ENCODE measurements around the gene NFIA. TPM values are rescaled to one million over a fixed set of nuclear protein-coding genes. Genes with fewer than 3 reads are reported as not detected.

The NFIA gene
- total RNA-seq, 1 donor from 2014 or later = 0.20 TPM

DNA sequence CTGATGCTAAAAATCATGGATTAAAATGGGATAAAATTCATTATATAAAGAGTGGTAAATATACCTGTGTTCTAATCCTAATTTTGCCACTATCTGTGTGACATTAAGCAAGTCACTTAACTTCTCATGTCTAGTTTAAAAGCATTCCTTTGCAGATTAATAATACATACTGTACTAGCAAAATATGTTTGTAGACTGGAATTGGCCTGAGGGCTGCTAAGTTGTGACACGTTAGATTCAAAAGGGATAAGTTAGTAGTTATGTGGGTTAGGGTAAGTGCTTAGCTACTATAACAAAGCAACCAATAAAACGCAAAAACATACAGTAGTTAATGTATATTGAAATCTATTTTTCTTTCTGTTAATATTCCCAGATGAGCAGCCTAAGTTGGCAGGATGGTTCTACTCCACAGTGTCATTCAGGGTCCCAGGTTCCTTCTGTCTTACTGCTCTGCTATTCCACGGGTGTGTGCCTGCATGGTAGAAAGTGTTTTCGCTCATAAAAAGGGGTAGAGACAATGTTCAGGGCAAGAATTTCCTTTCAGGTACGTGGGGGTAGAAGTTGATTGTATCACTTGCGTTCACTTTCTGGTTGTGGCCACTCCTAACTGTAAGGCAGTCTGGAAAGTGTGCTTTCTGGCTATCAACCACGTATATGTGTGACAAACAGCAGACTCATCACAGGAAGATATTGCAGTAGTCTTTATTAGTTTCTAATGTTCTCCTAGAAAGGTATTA, 239.8 kb downstream of the NFIA start:
- intact Hi-C loops (cut with micrococcal nuclease) = no loop called here

DNA sequence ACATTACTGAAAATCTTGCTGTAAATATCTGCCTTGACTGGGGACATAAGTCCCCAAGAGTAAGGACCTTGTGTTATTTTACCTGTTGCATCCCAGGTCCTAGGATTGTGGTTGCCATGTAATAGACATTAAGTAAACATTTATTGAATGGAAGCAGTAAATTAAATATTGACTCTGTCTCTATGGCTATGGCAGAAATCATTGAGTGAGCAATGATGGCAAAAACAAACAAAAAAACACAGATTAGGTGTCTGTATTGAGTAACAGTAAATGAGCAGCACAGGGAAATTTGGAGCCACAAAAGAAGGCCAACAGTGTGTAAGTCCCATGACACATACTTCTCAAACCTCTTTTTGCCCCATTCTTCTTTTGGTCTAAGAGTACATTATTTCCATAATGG, 240.4 kb downstream of the NFIA start:
- intact Hi-C loops (cut with micrococcal nuclease) = no loop called here

DNA sequence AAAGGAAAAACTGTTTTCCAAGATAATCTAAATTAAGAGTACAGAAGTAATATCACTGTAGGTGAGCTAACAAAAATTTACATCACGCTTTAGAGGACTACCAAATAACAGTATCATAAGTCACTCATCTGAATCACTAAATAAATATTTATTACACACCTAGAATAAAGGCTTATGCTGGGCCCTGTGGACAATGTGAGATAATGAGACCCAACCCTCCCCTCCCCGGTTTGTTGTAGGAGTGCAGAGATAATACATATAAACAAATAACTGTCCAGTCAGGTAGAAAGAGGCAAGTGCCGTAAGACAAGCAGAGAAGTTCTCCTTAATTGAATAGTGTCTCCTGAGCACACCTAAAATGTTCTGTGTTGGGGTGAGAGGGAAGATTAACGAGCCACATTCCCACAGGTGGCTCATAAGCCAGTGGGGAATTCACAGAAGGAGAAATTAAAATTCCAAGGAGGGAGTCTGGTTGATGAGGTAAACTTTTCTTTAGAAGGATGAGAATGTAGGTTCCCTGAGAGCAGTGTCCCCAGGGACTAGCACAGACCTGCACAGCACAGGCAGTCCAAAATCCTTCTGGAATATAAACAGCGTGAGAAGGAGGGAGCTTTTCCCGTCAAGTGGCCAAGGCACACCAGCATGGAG, 241.4 kb downstream of the NFIA start:
- intact Hi-C loops (cut with micrococcal nuclease) = no loop called here

DNA sequence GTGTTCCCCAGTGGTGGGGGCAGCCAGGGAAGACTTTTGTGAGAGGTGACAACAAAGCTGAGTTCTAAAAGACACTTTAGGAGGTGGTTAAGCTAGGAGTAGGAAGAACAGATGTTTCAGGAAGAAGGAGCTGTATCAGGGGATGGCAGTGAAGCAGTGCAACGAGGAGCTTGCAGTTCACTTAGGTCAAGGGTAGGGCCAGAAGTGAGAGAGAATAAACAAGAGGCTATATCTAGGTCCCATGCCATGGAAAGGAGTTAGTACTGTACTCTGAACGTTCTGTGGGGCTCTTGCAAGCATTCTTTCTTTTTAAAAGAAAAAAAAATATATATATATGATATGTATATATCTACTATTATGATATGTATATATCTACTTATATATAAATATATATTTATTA, 244.4 kb downstream of the NFIA start:
- intact Hi-C loops (cut with micrococcal nuclease) = no loop called here

DNA sequence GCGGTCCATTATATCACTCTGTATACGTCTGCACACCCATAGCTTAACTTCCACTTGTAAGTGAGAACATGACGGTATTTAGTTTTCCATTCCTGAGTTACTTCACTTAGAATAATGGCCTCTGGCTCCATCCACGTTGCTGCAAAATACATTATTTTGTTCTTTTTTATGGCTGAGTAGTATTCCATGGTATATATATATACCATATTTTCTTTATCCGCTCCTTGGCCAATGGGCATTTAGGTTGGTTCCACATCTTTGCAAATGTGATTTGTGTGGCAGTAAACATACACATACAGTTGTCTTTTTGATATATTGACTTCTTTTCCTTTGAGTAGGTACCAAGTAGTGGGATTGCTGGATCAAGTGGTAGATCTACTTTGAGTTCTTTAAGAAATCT, 245.1 kb downstream of the NFIA start:
- intact Hi-C loops (cut with micrococcal nuclease) = no loop called here

DNA sequence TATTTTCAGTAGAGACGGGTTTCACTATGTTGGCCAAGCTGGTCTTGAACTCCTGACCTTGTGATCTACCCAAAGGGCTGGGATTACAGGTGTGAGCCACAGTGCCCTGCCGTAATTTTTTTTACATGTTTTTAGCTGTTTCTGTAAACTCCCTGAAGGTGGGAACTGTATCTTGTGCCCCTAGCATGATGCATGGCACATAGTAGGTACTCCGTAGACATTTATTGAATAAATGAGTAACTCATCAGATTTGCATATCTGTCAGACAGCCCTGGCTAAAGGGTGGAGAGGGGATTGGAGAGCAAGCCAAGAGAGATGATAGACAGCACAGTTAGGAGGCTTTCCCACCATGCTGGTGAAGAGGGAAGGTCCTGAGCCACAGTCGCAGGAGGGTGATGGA, 247.2 kb downstream of the NFIA start:
- intact Hi-C loops (cut with micrococcal nuclease) = no loop called here

DNA sequence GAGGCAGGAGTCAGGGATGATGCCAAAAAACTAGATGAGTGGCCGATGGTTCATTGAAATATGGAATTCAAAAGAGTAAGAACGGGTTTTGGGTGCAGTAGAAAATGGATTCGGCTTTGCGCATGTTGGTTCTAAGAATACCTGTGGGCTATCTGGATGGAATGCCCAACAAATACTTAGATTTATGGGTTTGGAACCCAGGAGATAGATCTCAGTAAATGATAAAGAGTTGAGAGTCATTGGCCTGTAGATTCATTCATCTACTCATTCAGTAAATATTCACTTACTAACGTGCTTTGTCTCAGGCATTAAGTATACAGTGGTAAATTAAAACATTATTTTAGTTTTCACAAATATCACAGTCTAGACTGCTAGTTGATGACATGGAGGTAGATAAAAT, 247.7 kb downstream of the NFIA start:
- intact Hi-C loops (cut with micrococcal nuclease) = no loop called here

DNA sequence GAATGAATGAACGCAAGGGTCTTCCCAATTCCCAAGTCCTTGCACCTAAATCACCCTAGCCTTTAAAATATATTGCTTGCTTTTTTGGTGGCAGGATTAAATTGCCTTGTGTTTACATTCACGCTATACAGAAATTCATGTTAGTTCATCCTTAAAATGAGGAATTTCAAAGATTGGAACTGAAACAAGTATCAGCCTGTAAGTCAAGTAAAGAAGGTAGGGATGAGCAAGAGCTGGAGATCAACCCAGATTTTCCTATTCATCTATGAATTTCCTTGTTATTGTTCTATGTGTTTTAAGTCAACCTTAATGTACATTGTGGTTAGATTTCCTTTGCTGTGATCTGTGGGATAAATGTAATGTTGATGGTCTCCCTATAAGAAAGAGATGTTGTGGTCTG, 248.2 kb downstream of the NFIA start:
- intact Hi-C loops (cut with micrococcal nuclease) = no loop called here

DNA sequence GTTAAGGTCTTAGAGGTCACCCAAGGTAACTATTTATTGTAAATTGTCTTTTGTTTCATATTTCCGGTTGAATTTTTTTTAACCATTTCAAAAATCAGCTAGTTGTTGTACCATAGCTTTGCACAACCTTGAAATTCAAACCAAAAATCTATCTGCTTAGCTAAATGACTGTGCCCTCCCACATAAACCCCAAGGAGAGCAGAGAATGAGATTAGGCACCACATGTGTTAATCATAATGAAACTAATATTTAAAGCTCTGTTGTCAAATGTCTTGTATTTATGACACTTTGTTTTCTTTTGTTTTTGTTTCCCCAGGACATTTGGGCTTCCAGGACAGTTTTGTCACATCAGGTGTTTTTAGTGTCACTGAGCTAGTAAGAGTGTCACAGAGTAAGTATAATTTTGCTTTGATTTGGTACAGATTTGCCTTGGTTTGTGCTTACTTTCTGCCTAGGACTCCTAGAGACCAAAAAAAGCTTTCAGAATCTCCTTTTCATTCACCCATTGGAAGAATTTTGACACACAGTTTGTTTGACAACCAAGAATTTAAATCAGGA, 249.9 kb downstream of the NFIA start:
- intact Hi-C loops (cut with micrococcal nuclease) = loop anchor here (2.0 kb wide), 1 partner anchor 13 kb away; no protein-coding TSS in a partner anchor

DNA sequence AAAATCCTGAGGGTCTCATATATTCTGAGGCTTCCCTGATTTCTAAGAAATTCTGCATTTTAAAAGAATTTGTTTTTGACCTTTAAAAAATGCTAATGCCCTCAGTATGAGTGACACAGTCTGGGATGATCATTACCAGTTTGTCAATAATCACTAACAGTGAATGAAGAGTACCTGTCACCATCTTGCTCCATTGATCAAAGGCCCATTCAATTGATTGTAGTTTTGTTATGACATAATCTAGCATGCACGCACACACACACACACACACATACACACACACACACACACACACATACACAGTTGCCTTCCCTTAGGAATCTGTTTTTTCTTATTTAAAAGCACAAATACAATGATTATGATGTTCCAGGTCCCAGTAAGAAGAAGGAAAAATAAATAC, 250.4 kb downstream of the NFIA start:
- intact Hi-C loops (cut with micrococcal nuclease) = loop anchor here (2.0 kb wide), 1 partner anchor 14 kb away; no protein-coding TSS in a partner anchor

DNA sequence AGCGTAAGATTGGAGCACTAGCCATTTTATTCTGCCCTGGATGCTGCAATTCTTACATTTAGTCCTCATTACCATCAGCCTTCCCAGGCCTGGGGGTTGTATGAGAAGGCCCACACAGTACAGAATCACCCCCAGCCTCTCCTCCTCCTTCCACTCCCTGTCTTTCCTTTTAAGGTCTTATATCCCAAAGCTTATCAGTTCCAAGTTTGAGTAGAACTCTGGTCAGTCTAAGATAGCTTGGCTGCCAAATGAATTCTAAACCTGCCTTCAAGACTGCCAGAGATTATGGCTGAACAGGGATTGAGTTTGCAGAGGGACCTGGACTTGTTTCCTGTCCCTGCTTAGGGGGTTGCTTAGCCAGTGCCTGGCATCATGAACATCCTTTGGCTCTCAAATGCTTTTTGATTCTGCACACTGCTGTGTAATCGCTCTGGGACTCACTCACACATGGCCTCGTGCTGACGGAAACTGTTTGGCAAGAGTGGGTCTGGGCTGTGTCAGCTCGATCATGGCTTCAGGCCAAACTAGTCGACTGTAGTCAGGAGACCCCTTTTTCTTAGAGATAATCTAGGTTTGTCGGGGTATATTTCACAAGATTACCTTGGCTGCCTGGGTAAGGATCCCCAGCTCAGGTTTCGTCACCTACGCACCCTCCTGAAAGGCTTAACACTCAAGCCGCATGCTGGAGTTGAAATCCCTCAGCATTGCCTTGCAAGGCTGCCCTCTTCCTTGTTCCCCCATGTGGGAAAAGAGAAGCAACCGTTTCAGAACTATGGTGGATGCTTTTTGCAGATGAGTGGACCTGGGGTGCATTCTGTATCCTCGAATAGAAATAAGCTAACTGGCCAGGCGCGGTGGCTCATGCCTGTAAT, 252.6 kb downstream of the NFIA start:
- intact Hi-C loops (cut with micrococcal nuclease) = no loop called here

DNA sequence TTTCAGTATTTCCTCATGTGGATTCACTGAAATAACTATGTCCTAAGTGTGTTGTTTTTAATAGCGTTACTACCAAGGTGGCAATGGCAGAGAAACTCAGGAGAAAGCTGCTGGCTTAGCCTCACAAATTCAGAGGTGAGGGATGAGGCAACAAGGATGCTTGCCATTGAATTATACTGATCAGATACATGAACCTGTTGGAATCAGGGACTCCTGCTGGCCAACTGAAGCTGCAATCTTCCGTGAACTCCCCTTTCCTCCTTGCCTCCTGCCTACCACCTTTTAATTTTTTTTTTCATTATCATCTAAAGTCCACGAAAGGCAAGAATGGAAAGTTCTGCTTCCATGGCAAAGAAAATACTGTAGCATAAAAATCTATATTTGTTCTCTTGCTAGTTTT, 254.7 kb downstream of the NFIA start:
- intact Hi-C loops (cut with micrococcal nuclease) = no loop called here

DNA sequence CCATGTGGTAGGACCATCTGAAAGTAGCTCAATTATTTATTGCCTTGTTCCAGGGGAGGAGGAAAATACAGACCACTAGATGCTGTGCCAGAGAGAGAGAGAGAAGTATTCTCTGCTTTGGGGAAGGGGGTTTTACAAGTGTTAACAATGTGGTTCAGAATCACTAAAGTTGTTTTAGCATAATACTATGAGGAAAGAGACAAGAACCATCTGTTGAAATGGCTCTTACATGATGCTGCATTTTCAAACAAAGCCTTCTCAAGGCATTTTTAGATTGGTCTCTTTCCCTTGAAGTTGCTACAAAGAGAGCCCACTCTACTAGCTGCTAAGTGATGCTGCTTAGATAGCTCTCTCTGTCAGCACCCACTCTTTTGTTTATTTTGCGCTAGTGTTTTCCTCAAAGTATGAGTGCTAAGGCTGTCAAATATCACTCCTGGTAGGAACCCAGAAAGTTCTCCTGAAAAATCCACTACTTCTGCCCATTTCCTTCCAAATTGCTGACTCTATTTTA, 255.1 kb downstream of the NFIA start:
- intact Hi-C loops (cut with micrococcal nuclease) = no loop called here

DNA sequence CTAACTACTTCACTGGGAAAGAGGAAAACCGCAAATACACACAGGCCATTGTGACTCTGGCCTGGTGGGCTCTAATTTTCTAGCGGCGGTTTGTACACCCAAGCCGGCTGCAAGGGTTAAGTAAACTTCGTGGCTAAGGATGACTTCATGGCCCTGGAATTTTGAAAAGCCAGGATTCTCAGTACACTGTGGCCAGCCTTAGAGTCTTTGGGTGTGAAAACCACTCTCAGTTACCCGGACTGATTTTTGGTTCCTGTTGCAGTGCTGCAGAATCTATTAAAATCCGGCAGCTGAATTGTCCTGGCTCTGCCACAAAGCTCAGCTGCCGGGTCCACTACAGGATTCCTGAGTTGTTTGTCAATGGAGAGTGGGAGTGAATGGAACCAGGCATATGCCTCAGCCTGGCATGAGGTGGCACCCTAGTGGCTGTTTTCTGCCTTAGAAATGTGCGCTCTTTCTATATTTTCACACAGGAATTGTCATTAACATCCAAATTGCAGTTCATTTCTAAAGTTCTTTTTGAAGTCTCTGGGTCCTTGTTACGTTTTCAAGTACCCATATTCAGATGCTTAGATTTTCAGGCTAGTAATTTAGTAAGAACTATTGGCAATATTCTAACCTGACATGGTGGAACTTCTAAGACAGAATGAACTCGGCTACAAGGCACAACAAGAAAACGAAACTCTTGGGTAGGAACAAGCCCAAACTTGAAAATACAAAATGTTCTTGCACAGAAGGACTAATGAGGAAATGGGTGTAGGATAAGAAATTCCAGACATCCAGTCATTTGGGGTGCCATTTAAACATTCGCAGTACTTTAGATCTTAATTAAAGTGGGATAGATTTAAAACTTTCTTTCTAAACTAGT, 255.9 kb downstream of the NFIA start:
- intact Hi-C loops (cut with micrococcal nuclease) = no loop called here

DNA sequence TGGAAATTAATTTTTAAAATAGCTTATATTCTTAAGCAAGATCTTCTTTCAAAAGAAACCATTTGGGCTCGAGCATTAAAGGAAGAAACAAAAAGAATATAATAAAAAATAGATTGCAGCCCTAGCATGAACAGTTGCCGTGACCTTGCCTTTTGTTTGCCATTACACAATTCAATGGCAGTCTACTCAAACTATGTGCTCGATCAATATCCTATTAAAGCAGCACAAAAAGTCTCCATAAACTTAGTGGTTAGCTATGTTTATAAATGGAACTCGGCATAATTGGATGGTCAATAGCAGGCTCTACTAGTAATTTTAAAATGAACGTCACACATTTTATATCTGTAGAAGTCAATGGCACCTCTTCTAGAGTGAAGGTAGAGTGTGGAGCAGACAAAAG, 256.5 kb downstream of the NFIA start:
- intact Hi-C loops (cut with micrococcal nuclease) = no loop called here

DNA sequence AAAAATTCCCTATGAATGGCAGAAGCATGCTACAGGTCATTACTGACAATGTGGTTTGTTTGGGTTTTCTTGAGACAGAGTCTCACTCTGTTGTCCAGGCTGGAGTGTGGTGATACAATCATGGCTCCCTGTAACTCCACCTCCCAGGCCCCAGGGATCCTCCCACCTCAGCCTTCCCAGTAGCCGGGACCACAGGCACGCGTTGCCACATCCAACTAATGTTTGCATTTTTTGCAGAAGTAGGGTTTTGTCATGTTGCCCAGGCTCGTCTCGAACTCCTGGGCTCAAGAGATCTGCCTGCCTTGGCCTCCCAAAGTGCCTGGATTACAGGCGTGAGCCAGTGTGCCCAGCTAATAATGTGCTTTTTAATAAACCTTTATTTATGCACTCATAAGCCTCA, 259.1 kb downstream of the NFIA start:
- intact Hi-C loops (cut with micrococcal nuclease) = no loop called here

DNA sequence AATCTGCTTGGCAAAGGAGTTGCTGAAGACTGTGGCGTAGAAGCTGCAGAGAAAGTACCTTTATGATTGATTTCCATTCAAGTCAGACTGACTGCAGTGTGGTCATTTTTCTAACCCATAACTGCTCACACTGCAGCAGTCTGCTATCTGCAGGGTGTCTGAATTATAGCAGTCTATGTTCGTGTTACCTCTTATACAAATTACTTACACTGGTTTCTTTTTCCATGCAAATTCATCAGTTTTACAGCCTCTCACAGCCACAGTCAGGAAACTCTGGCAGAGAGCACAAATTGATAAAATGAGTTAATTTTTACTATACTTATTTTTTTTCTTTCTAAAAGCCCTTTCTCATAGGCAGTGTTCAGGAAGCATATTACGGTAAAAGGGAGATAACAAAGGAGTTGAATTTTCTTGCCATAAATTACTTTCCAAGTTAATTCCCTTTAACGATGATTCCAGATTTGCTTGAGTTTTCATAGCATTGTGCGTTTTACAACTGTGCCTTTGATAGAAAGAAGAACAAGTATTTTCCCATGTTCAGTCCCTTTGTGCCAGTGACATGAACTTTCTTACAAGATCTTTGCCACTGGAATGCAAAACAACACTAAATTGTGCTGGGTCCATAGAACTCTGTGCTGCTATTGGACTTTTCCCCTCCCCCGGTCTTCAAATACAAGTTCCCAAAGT, 261.5 kb downstream of the NFIA start:
- intact Hi-C loops (cut with micrococcal nuclease) = no loop called here

DNA sequence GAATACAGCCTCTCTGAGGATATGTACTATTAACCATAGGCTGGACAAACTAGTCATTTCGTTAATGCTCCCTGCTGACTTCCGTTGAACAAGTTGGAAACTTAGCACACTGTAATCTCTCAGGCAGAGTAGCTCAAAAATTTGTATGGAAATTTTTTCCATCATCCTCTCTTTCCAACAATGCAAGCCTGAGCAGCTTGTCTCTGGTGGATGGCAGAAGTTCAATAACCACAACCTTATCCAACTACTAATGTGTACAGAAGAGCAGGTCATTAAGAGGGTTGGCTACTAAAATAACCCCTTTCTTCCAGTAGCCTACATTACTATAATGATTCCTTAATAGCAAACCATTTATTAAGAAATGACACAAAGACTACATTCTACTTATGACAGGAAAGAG, 262.3 kb downstream of the NFIA start:
- intact Hi-C loops (cut with micrococcal nuclease) = no loop called here

DNA sequence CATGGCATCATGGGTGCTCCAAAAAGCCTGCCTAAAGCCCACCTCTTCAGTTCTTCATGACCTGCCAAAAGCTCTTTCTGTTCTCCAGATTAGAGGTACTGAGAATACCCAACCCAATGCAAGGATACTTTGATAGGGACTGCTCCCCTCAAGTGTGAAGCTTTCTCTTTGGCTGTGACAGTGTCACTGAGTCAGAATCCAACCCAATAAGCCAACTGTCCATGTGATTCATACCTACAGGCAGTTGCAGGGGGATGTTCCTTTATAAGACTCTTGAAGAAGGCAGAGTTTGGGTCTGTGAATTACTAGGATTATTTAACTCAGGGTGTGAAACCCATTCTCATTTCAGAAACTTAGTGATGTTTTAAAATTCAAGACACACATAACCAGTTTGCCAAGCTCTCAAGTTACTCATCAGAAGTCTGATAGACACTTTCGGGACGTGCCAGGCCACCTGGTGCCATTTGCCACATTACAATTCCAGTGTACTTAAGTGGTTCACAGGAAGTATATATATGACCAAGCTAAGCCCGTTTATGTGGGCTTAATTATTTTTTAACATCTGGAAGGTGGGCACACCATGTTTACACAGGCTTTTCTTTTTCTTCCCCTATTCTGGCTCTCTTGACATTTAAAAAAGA, 265.8 kb downstream of the NFIA start:
- intact Hi-C loops (cut with micrococcal nuclease) = no loop called here
